Ramos (cell line): ENCODE measurements around the gene SLC27A6.

Experiments used
- in situ Hi-C: fragments of 300-500 bp; cut with MboI; formaldehyde crosslinking; loops from one replicate; pipeline ENCODE4 v1.14.3; 2022; ENCODE audit warnings: low sequenced_read_pairs; ENCODE audit not compliant: unreplicated experiment

Gene SLC27A6

GRCh38 chr5:129053438-129053837 lies 88.2 kb downstream of the SLC27A6 start:
- in situ Hi-C loops: no loop called here

DNA sequence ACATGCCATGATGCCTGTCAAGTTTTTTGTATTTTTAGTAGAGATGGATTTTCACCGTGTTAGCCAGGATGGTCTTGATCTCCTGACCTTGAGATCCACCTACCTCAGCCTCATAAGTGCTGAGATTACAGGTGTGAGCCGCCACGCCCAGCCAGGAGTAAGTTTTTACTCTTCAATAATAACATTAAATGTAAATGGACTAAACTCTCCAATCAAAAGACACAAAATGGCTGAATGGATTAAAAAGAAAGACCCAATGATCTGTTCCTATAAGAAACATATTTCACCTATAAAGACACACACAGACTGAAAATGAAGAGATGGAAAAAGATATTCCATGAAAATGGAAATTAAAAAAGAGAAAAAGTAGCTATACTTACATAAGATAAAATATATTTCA lies 92.0 kb downstream of the SLC27A6 start:
- in situ Hi-C loops: no loop called here

- in situ Hi-C loops: no loop called here
Observed at GRCh38 chr5:129061849-129062248, 96.6 kb downstream of the SLC27A6 start.

DNA sequence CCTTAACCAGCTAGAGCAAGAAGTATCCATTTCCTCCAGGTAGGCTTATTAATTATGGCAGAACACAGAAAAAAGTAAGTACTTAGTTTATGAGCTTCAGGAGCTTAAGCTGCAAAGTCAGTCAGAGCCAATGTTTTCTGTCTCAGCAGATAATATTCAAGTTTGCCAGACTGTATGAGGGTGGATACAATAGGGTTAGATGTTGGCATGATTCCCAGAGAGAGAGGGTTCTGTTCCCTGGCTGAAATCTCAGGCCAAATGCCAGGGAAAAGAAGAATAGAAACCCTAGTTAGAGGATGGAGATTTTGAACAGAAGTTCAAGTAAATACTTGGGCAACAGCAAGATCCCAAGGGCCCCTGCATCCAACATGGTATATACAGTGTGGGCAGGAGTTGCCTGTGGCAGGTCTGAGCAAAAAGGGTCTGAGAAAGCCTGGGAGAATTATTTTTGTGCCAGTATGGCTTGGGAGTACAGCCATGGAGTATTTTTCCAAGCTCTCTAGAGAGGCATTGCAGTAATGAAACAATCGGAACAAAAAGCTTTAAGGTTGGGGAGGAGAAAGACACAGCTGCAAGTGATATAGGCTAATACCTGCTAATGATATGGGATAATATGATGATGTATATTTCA lies 98.3 kb downstream of the SLC27A6 start:
- in situ Hi-C loops: no loop called here

GRCh38 chr5:129065721-129066120 lies 100.4 kb downstream of the SLC27A6 start:
- in situ Hi-C loops: no loop called here

DNA sequence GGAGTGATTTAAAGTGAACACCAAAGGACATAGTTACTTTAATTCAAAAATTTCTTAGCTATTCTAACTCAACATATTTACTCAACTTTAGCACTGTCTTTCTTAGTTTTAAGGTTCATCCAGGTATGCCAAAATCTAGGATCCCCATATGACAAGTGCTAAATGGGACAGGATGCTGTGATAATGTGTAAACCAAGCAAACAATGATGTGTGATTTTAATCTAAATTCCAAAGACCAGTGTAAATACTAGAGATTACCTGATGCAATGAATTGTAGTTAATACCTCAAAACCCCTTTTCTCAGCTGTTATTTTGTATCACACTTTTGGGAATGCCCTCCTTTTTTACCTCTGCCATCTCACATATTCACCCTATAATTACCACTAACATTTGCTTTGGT lies 102.5 kb downstream of the SLC27A6 start:
- in situ Hi-C loops: no loop called here

- in situ Hi-C loops: no loop called here
Observed at GRCh38 chr5:129069292-129069691, 104.0 kb downstream of the SLC27A6 start.

DNA sequence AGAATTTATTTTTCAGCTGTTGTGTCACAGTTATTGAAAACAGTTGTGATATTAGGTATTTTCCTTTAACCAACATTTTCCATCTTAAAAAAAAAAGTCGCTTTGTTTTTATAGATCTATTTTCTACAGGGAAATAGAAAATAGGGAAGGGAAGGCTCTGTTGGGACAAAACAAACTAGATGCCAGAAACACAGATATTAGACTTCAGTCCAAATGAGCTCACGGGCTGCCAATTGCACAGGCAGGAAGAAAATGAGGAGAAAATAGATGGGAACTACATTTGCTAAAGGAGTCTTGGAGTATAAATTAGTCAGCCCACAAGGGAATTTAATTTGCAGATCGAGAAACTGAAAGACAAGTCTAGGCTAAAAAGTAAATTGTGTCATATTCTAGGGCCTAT lies 107.8 kb downstream of the SLC27A6 start:
- in situ Hi-C loops: no loop called here

GRCh38 chr5:129074903-129075302 lies 109.6 kb downstream of the SLC27A6 start:
- in situ Hi-C loops: no loop called here

GRCh38 chr5:129077433-129078075 lies 112.3 kb downstream of the SLC27A6 start:
- in situ Hi-C loops: no loop called here

DNA sequence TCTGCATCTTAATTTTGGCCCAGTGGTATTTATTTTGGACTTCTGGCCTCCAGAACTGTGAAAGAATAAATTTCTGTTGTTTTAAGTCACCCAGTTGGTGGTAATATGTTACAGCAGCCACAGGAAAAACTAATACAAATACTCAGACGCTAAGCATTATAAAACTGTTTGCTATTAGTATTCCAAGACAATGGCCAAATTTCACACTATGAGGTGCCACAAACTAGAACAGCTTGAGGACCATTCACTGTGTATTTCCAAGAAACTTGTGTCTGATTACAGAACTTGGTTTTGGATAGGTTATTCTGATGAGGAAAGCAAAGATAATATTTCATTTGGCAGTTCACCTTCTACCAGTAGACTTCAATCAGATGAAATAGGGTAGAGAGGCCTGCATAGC lies 113.0 kb downstream of the SLC27A6 start:
- in situ Hi-C loops: no loop called here

- in situ Hi-C loops: no loop called here
Observed at GRCh38 chr5:129078660-129079059, 113.4 kb downstream of the SLC27A6 start.

- in situ Hi-C loops: no loop called here
Observed at GRCh38 chr5:129079496-129079895, 114.2 kb downstream of the SLC27A6 start.

- in situ Hi-C loops: no loop called here
Observed at GRCh38 chr5:129080766-129081165, 115.5 kb downstream of the SLC27A6 start.

DNA sequence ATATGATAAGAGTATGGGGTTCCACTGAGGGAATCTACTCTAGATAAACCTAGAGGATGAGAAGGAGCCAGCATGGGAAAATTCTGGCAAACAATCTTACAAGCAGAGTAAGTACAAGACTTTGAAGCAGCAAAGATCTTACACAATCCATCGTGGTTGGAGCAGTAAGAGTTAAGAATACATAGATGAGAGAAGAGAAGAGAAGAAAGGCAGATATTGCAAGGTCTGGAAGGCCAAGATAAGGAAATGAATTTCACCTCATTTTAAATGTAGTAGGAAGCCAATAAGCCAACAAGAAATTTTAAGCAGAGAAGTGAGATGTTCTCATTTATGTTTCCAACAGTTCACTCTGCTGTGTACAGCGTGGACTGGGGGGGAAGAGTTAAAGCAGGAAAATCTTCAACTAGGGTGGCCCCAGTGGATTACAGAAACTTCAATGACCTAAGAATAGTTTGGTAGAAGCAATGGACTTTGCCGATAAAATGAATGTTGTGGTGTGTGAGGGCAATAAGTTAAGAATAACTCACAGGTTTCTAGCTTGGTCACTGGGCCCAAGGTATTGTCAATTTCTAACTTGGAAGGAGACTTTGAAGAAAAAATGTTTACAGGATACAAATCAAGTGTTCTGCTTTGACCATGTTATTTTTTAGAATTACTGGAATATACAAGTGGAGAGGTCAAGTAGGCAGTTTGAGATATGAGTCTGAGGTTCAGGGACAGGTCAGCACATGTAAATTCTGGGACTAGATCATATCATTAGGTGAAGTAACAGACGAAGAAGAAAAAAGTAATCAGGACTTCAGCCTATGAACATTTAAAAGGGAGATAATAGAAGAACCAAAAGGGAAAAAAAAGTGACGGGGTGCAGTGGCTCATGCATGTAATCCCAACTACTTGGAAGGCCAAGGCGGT lies 117.2 kb downstream of the SLC27A6 start:
- in situ Hi-C loops: no loop called here
